Measurements from ENCODE around the gene KYNU.

DNA sequence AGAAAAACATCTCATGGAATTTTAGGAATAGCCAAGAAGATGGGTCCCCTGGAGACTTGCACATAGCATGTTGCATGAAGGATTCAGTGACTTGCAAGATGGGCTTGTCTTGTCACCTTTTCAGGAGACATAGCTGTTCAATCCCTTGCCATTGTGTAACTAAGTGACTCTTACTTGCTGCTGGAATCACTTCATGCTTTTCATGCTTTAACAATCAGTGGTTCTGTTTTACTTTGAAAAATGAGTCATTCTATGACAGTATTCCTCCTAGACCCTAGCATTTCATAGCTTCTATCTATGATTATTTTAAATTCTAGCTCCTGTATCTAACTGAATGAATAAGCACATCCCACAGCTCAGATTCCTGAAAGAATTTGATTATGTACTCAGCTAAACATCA, 2.8 kb downstream of the KYNU start:
- TF ChIP-seq CTCF (IDR thresholded peaks at IDR 0.05) (no peak), POLR2A (IDR thresholded peaks at IDR 0.05) (no peak)

Measured in tibial nerve (tissue), 3 donors.